ENCODE measurements around the gene CAB39.

DNA sequence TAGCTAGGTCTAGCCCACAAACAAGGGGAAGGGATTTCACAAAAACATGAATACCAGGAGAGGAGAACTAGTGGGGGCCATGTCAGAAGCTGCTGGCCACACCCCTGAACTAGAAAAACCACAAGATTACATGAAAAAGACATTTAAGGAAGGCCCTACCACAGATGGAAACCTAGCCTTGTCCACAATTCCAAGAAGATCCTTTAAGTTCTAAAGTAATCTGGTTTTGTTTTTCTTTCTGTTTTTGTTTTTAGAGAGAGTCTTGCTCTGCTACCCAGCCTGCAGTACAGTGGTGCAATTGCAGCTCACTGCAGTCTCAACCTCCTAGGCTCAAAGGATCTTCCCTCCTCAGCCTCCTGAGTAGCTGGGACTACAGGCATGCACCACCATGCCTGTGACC, 34.2 kb upstream of the CAB39 start:
- TF ChIP-seq, protein P1, sequence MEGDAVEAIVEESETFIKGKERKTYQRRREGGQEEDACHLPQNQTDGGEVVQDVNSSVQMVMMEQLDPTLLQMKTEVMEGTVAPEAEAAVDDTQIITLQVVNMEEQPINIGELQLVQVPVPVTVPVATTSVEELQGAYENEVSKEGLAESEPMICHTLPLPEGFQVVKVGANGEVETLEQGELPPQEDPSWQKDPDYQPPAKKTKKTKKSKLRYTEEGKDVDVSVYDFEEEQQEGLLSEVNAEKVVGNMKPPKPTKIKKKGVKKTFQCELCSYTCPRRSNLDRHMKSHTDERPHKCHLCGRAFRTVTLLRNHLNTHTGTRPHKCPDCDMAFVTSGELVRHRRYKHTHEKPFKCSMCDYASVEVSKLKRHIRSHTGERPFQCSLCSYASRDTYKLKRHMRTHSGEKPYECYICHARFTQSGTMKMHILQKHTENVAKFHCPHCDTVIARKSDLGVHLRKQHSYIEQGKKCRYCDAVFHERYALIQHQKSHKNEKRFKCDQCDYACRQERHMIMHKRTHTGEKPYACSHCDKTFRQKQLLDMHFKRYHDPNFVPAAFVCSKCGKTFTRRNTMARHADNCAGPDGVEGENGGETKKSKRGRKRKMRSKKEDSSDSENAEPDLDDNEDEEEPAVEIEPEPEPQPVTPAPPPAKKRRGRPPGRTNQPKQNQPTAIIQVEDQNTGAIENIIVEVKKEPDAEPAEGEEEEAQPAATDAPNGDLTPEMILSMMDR (IDR thresholded peaks at IDR 0.05): no peak
- no peak for TF ChIP-seq SIN3A (IDR thresholded peaks at IDR 0.05; ENCODE audit: borderline replicate concordance, insufficient read depth, low read depth, low read length)
